Nephron progenitor cell (in vitro differentiated cells): ENCODE data around the gene NET1.
A peak's percentile ranks its signal among the peaks of the same experiment; 100 is the strongest.

Experiments
- DNase-seq: peaks from one replicate; pipeline ENCODE4 v3.0.0; 2021
- H3K27ac Mint-ChIP-seq: 2 replicates; pipeline ENCODE4 v1.8.0; 2021; ENCODE audit warnings: mild to moderate bottlenecking, moderate library complexity, mixed read lengths
- H3K27me3 Mint-ChIP-seq: 2 replicates; pipeline ENCODE4 v1.8.0; 2021; ENCODE audit warnings: mild to moderate bottlenecking, low read depth, mixed read lengths; ENCODE audit not compliant: poor library complexity
- H3K36me3 Mint-ChIP-seq: 2 replicates; pipeline ENCODE4 v1.8.0; 2021; ENCODE audit warnings: low read depth, mixed read lengths
- H3K4me1 Mint-ChIP-seq: 2 replicates; pipeline ENCODE4 v1.8.0; 2021; ENCODE audit warnings: mixed read lengths
- H3K4me3 Mint-ChIP-seq: 2 replicates; pipeline ENCODE4 v1.8.0; 2021; ENCODE audit warnings: mild to moderate bottlenecking, moderate library complexity, mixed read lengths
- H3K9me3 Mint-ChIP-seq: 2 replicates; pipeline ENCODE4 v1.8.0; 2021; ENCODE audit warnings: mild to moderate bottlenecking, moderate library complexity, mixed read lengths
- CTCF ChIP-seq: fragments of 200-600 bp; sonication (generic); IDR thresholded peaks from 2 replicates; pipeline ENCODE4 v1.5.0; 2021; ENCODE audit warnings: antibody characterized with exemption

Gene NET1

GRCh38 chr10:5442990-5443370 lies 30.6 kb downstream of the NET1 start:
- Mint-ChIP-seq H3K9me3 (no peaks in the 10 kb centered on the region), H3K27me3 (no peaks in the 10 kb centered on the region), H3K36me3 (no peaks in the 10 kb centered on the region), H3K4me3 (no peak overlapping the region), H3K27ac (no peak overlapping the region), H3K4me1 (peaks cover 21% of the 10 kb centered on the region)
- TF ChIP-seq CTCF, result no peak
- no peak for DNase-seq

- Mint-ChIP-seq H3K9me3 (no peaks in the 10 kb centered on the region), H3K4me1 (peaks cover 25% of the 10 kb centered on the region), H3K27me3 (no peaks in the 10 kb centered on the region), H3K4me3 (no peak overlapping the region), H3K36me3 (no peaks in the 10 kb centered on the region), H3K27ac (no peak overlapping the region)
- no peak for TF ChIP-seq CTCF
- DNase-seq, result no peak
These were observed 31.1 kb downstream of the NET1 start for GRCh38 chr10:5443429-5443828.

- Mint-ChIP-seq H3K27ac (no peak overlapping the region), H3K9me3 (no peaks in the 10 kb centered on the region), H3K27me3 (no peaks in the 10 kb centered on the region), H3K36me3 (no peaks in the 10 kb centered on the region), H3K4me1 (peaks cover 41% of the 10 kb centered on the region), H3K4me3 (no peak overlapping the region)
- TF ChIP-seq CTCF, result no peak
- no peak for DNase-seq
These were observed 32.6 kb downstream of the NET1 start for GRCh38 chr10:5445006-5445405.

GRCh38 chr10:5446390-5446926 lies 34.1 kb downstream of the NET1 start:
- Mint-ChIP-seq H3K27me3 (no peaks in the 10 kb centered on the region), H3K4me3 (peak overlapping the region; percentile 89), H3K27ac (peak overlapping the region; percentile 41), H3K4me1 (peaks cover 49% of the 10 kb centered on the region), H3K36me3 (peaks cover under 1% of the 10 kb centered on the region), H3K9me3 (no peaks in the 10 kb centered on the region)
- DNase-seq, result peak; percentile 96
- no peak for TF ChIP-seq CTCF

- Mint-ChIP-seq H3K4me1 (peaks cover 55% of the 10 kb centered on the region), H3K36me3 (peaks cover 7% of the 10 kb centered on the region), H3K27me3 (no peaks in the 10 kb centered on the region), H3K27ac (no peak overlapping the region), H3K4me3 (peak overlapping the region; percentile 89), H3K9me3 (no peaks in the 10 kb centered on the region)
- DNase-seq, result no peak
- TF ChIP-seq CTCF, result no peak
These were observed 34.7 kb downstream of the NET1 start for GRCh38 chr10:5447056-5447455.

GRCh38 chr10:5447611-5448071 lies 35.3 kb downstream of the NET1 start:
- Mint-ChIP-seq H3K27ac (no peak overlapping the region), H3K27me3 (no peaks in the 10 kb centered on the region), H3K9me3 (no peaks in the 10 kb centered on the region), H3K4me3 (peak overlapping the region; percentile 89), H3K4me1 (peaks cover 59% of the 10 kb centered on the region), H3K36me3 (peaks cover 12% of the 10 kb centered on the region)
- no peak for TF ChIP-seq CTCF
- DNase-seq, result no peak
